OCI-LY7 (cell line): Measurements from ENCODE around the gene EMC6.

Source experiments
- EZH2phosphoT487 ChIP-seq: fragments of 200-600 bp; sonication (generic); IDR thresholded peaks from 2 replicates; pipeline ENCODE4 v1.6.1; 2018; ENCODE audit warnings: low read depth, borderline replicate concordance, mild to moderate bottlenecking, mixed run types, antibody characterized with exemption, low read length, moderate library complexity, mixed read lengths
- TF ChIP-seq, protein P1 (sequence below): fragments of 200-600 bp; sonication (generic); conservative IDR thresholded peaks from 2 replicates; pipeline ENCODE4 v1.5.1; 2014; ENCODE audit warnings: mild to moderate bottlenecking, antibody characterized with exemption, low read length, moderate library complexity, mixed read lengths

DNA sequence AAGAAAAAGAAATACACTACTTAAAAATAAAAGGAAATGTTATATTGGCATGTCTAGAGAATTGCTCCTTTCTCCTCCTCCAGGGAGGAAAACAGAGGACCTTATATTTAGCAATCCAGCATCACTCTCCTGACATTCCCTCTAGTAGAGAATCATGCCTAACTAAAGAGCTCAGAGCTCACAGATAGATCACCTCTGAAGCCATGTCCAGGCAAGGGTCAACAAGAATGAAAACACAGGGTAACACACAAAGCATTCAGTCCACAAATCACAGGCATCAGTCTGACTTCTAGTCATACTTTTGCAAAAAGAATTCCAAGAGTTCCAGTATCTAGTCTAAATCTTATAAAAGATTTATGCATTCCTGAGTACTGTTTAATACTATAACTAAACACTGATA lies 50.7 kb downstream of the EMC6 start:
- TF ChIP-seq, protein P1, sequence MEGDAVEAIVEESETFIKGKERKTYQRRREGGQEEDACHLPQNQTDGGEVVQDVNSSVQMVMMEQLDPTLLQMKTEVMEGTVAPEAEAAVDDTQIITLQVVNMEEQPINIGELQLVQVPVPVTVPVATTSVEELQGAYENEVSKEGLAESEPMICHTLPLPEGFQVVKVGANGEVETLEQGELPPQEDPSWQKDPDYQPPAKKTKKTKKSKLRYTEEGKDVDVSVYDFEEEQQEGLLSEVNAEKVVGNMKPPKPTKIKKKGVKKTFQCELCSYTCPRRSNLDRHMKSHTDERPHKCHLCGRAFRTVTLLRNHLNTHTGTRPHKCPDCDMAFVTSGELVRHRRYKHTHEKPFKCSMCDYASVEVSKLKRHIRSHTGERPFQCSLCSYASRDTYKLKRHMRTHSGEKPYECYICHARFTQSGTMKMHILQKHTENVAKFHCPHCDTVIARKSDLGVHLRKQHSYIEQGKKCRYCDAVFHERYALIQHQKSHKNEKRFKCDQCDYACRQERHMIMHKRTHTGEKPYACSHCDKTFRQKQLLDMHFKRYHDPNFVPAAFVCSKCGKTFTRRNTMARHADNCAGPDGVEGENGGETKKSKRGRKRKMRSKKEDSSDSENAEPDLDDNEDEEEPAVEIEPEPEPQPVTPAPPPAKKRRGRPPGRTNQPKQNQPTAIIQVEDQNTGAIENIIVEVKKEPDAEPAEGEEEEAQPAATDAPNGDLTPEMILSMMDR, result no peak
- TF ChIP-seq EZH2phosphoT487, result no peak
